ENCODE results near the gene PAK5. TPM values are rescaled to one million over a fixed set of nuclear protein-coding genes. Genes with fewer than 3 reads are reported as not detected.

Gene PAK5
- total RNA-seq, 1 donor from 2014 or later = 0.25 TPM

- Histone ChIP-seq H3K27ac (no peak overlapping the region), H3K4me1 (no peaks in the 10 kb centered on the region), H3K9me3 (no peaks in the 10 kb centered on the region), H3K27me3 (no peaks in the 10 kb centered on the region), H3K36me3 (no peaks in the 10 kb centered on the region), H3K4me3 (no peak overlapping the region)
- no peak for TF ChIP-seq CTCF (IDR thresholded peaks at IDR 0.05)
- no peak for TF ChIP-seq POLR2AphosphoS5 (IDR thresholded peaks at IDR 0.05; ENCODE audit: insufficient read depth in 1 of 2, low read depth in 1 of 2)
- TF ChIP-seq POLR2A (IDR thresholded peaks at IDR 0.05) = no peak
- DNase-seq (ENCODE audit: extremely low spot score in 2 of 2) = no peak
- intact Hi-C loops (cut with DNase I) = no loop called here
These were observed 228.2 kb downstream of the PAK5 start for GRCh38 chr20:9610665-9611064.

- no peak overlapping the region for H3K4me3 ChIP-seq
- H3K4me1 ChIP-seq = no peaks in the 10 kb centered on the region
- H3K36me3 ChIP-seq = no peaks in the 10 kb centered on the region
- TF ChIP-seq CTCF (IDR thresholded peaks at IDR 0.05) (peak; percentile 62 to 75 (median 71)), POLR2AphosphoS5 (IDR thresholded peaks at IDR 0.05; ENCODE audit: insufficient read depth in 1 of 2, low read depth in 1 of 2) (no peak)
- intact Hi-C loops (cut with DNase I) = loop anchor here (2.0 kb wide), 1 partner anchor 201 kb away; no protein-coding TSS in a partner anchor
- no peaks in the 10 kb centered on the region for H3K27me3 ChIP-seq
- H3K9me3 ChIP-seq = no peaks in the 10 kb centered on the region
- no peak for DNase-seq (ENCODE audit: extremely low spot score in 2 of 2)
- no peak overlapping the region for H3K27ac ChIP-seq
These were observed 228.9 kb downstream of the PAK5 start for GRCh38 chr20:9609887-9610502.

- intact Hi-C loops (cut with DNase I) = loop anchor here (2.0 kb wide), 1 partner anchor 200 kb away; no protein-coding TSS in a partner anchor
- Histone ChIP-seq H3K4me3 (no peak overlapping the region), H3K4me1 (no peaks in the 10 kb centered on the region), H3K27ac (no peak overlapping the region), H3K36me3 (no peaks in the 10 kb centered on the region), H3K27me3 (no peaks in the 10 kb centered on the region), H3K9me3 (no peaks in the 10 kb centered on the region)
- TF ChIP-seq POLR2AphosphoS5 (IDR thresholded peaks at IDR 0.05; ENCODE audit: insufficient read depth in 1 of 2, low read depth in 1 of 2) = no peak
- TF ChIP-seq POLR2A (IDR thresholded peaks at IDR 0.05) = no peak
- no peak for TF ChIP-seq CTCF (IDR thresholded peaks at IDR 0.05)
- DNase-seq (ENCODE audit: extremely low spot score in 2 of 2) = no peak
These were observed 230.1 kb downstream of the PAK5 start for GRCh38 chr20:9608639-9609340.

- TF ChIP-seq POLR2A (IDR thresholded peaks at IDR 0.05) (no peak), POLR2AphosphoS5 (IDR thresholded peaks at IDR 0.05; ENCODE audit: insufficient read depth in 1 of 2, low read depth in 1 of 2) (no peak), CTCF (IDR thresholded peaks at IDR 0.05) (no peak)
- no peak for DNase-seq (ENCODE audit: extremely low spot score in 2 of 2)
- no peaks in the 10 kb centered on the region for H3K36me3 ChIP-seq
- no peaks in the 10 kb centered on the region for H3K9me3 ChIP-seq
- intact Hi-C loops (cut with DNase I) = no loop called here
- H3K4me3 ChIP-seq = no peak overlapping the region
- H3K27me3 ChIP-seq = no peaks in the 10 kb centered on the region
- H3K27ac ChIP-seq = no peak overlapping the region
- no peaks in the 10 kb centered on the region for H3K4me1 ChIP-seq
These were observed 236.1 kb downstream of the PAK5 start for GRCh38 chr20:9602847-9603183.

GRCh38 chr20:9600562-9600961 is 238.3 kb downstream of the PAK5 start:
- no peak for DNase-seq (ENCODE audit: extremely low spot score in 2 of 2)
- no peaks in the 10 kb centered on the region for H3K36me3 ChIP-seq
- TF ChIP-seq POLR2AphosphoS5 (IDR thresholded peaks at IDR 0.05; ENCODE audit: insufficient read depth in 1 of 2, low read depth in 1 of 2) = no peak
- TF ChIP-seq POLR2A (IDR thresholded peaks at IDR 0.05) = no peak
- TF ChIP-seq CTCF (IDR thresholded peaks at IDR 0.05) = no peak
- intact Hi-C loops (cut with DNase I) = no loop called here
- no peak overlapping the region for H3K27ac ChIP-seq
- H3K9me3 ChIP-seq = no peaks in the 10 kb centered on the region
- no peaks in the 10 kb centered on the region for H3K4me1 ChIP-seq
- no peaks in the 10 kb centered on the region for H3K27me3 ChIP-seq
- no peak overlapping the region for H3K4me3 ChIP-seq
